ENCODE measurements around the gene TDRD12.
A peak's percentile ranks its signal among the peaks of the same experiment; 100 is the strongest.
"Not testable (repeated sequence)": the region's sequence is repeated elsewhere in the genome, so short reads cannot be mapped to it uniquely, and the experiment has no call there.

TDRD12 gene

DNA sequence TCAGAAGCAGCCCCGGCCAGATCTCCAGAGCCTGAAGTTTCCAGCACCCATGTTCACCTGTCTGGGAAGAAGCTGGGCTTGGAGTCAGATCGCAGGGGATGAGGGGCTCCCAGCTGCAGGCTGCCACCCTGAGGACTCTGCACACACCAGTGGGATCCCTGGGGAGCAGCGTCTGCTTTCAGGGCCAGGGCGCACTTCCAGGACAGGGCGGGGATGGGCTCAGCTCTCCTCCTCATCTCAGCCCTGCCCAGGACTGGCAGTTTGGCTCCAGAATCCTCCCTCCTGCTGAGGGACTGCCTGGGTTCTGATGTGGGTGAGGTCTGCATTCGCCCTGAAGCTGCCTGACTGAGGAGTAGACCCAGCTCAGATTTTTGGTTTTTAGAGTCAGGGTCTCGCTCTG lies 146.5 kb downstream of the TDRD12 start:
- in situ Hi-C loops (cut with MboI; ENCODE audit: low sequenced_read_pairs, unreplicated experiment) = no loop called here
- TF ChIP-seq, protein P1, sequence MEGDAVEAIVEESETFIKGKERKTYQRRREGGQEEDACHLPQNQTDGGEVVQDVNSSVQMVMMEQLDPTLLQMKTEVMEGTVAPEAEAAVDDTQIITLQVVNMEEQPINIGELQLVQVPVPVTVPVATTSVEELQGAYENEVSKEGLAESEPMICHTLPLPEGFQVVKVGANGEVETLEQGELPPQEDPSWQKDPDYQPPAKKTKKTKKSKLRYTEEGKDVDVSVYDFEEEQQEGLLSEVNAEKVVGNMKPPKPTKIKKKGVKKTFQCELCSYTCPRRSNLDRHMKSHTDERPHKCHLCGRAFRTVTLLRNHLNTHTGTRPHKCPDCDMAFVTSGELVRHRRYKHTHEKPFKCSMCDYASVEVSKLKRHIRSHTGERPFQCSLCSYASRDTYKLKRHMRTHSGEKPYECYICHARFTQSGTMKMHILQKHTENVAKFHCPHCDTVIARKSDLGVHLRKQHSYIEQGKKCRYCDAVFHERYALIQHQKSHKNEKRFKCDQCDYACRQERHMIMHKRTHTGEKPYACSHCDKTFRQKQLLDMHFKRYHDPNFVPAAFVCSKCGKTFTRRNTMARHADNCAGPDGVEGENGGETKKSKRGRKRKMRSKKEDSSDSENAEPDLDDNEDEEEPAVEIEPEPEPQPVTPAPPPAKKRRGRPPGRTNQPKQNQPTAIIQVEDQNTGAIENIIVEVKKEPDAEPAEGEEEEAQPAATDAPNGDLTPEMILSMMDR (IDR thresholded peaks at IDR 0.05; ENCODE audit: borderline replicate concordance, control extremely low read depth, extremely low read depth, insufficient read depth, missing control alignments) = no peak
- no peak for DNase-seq (ENCODE audit: low spot score)

DNA sequence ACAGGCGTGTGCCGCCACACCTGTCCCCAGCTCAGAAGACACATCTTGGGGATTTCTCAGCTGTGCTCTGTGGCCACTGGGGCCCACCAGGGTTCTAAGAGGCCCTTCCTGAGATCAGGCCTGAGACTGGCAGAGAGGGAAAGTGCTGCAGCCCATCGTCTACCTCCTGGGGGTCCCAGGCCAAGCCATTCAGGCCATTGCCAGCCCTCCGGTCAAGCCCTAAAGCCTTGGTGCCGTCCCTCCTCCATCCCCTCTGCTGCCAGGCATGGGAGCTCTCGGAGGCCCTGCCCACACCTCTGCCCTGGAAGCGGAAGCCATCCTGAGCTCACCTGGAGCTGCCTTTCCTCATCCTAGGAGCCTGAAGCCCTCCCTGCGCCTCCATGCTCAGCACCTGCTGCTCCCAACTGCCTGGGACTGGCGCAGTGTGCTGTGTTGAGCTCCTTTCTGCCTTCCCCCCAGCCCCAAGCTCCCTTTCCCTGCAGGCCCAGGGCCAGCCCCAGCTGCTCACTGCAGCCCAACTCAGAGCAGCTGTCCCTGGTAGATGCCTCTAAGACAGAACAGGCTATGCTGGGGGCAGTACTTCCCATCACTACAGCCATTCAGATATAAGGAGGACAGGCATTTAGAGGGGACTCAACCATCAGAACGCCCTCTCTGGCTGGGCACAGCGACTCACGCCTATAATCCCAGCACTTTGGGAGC lies 147.1 kb downstream of the TDRD12 start:
- peak; percentile 23 for DNase-seq (ENCODE audit: low spot score)
- TF ChIP-seq, protein P1 (IDR thresholded peaks at IDR 0.05; ENCODE audit: borderline replicate concordance, control extremely low read depth, extremely low read depth, insufficient read depth, missing control alignments) = no peak
- in situ Hi-C loops (cut with MboI; ENCODE audit: low sequenced_read_pairs, unreplicated experiment) = no loop called here

DNA sequence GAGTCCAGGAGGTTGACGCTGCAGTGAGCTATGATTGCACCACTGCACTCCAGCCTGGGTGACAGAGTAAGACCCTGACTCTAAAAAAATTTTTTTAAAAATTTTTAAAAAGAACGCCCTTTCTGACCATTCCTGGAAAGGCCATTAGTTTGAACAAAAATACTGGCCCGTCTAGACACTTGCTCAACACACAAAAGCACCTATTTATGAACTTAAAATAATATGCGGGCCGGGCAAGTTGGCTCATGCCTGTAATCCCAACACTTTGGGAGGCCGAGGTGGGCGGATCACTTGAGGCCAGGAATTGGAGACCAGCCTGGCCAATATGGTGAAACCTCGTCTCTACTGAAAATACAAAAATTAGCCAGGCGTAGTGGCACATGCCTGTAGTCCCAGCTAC lies 147.9 kb downstream of the TDRD12 start:
- DNase-seq (ENCODE audit: low spot score); in situ Hi-C loops (cut with MboI; ENCODE audit: low sequenced_read_pairs, unreplicated experiment): not testable (repeated sequence)

DNA sequence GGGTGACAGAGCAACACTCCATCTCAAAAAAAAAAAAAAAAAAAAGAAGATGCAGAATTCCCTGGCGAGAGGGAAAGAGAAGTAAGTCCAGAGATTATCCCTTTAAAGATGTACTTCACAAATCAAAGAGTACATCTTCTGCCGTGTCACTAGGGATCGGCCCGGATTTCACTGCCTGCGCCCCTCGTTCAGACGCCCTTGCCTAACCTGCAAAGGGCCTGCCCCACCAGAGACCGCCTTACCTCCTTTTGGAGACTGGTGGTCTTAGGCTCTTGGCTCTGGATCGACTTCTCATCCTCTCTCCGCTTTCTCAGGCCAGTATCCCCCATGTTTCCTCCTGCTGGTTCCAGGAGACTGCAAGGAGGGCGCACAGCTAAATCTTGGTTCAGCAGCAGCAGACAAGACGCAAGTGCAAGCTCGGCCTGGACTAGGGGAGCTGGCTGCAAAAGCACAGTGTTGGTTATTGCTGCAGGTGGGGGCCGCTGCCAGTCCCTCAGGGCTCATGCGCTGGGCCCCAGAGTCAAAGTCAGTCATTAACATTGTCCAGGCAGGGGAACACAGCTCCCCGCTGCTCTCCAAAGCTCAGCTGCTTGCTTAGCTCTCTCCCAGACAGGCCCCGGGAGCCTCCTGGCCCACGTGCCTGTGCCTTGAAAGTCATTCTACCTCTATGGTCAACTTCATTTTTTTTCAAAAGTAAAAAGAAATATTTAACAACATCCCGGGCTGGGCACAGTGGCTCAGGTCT lies 148.8 kb downstream of the TDRD12 start:
- TF ChIP-seq, protein P1 (IDR thresholded peaks at IDR 0.05; ENCODE audit: borderline replicate concordance, control extremely low read depth, extremely low read depth, insufficient read depth, missing control alignments) = no peak
- in situ Hi-C loops (cut with MboI; ENCODE audit: low sequenced_read_pairs, unreplicated experiment) = no loop called here
- no peak for DNase-seq (ENCODE audit: low spot score)

DNA sequence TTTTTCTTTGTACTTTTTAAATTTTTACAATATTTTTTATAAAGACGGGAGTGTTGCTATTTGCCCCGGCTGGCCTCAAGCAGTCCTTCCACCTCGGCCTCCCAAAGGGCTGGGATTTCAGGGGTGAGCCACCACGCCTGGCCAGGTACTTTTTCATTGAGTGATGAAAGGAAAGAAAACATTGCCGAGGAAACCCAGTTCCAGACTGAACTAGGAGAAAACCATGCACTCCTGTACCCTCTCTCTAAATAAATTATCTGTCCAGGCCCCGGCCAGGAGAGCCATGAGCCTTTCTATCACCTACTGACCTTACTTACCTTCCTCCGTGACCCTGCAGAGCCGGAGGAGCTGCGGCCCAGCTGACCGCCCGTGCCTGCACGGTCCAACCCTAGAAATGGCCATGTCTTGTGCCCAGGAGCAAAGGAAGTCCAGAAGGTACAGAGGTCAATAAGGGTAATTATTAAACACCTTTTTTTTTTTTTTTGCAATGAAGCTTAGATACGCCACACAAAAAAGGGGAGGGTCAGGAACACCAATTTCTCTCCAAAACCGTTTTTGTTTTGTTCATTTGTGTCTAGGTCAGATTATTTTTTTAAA lies 149.9 kb downstream of the TDRD12 start, which contains the start of gene SLC7A9:
TSS of gene SLC7A9 (minus strand) at position 399 of the 597 bp plus-strand sequence. CDS start 1,233 bp downstream, outside the sequence.
- TF ChIP-seq, protein P1 (IDR thresholded peaks at IDR 0.05; ENCODE audit: borderline replicate concordance, control extremely low read depth, extremely low read depth, insufficient read depth, missing control alignments) = no peak
- in situ Hi-C loops (cut with MboI; ENCODE audit: low sequenced_read_pairs, unreplicated experiment) = no loop called here
- no peak for DNase-seq (ENCODE audit: low spot score)

DNA sequence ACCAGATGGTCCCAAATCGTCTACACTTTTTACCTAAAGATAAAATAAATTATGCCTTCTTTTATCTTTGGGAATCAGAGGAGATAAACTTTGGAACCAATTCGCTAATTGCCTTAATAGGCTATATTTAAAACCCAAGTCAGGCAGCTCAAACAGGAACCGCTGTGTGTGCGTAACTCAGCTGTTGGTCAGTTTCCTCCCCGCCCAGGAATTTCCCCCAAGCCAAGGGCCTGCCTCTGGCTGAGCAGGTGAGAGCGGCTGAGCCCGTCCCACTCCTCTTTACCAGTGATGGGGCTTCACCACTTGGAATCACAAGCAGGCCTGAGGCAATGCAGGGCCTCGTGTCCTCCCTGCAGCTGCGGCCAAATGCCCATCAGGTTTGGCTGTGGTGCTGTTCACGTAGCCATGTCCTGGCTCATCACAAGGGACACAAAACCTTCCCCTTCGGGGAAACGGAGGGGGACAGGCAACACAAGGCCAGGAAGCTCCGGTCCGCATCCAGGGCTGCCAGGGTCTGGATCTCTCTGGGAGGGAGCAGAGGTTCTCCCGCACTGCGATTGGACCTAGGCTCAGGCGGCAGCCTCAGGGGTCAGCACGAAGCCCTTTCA lies 150.5 kb downstream of the TDRD12 start:
- TF ChIP-seq, protein P1 (IDR thresholded peaks at IDR 0.05; ENCODE audit: borderline replicate concordance, control extremely low read depth, extremely low read depth, insufficient read depth, missing control alignments) = no peak
- no peak for DNase-seq (ENCODE audit: low spot score)
- in situ Hi-C loops (cut with MboI; ENCODE audit: low sequenced_read_pairs, unreplicated experiment) = no loop called here
